K562 (cell line): ENCODE data around the gene CHN2. TPM values are rescaled to one million over a fixed set of nuclear protein-coding genes. Genes with fewer than 3 reads are reported as not detected.

ENCODE experiments used
- BCLAF1 ChIP-seq, 2 experiments: fragments of 450-650 bp in 1 of 2; IDR thresholded peaks; 2 replicates each; pipeline ENCODE4 v1.6.1; 2011 to 2017; ENCODE audit warnings: low read depth in 2 of 2, antibody characterized with exemption in 1 of 2, borderline replicate concordance in 1 of 2, low read length in 1 of 2, mild to moderate bottlenecking in 1 of 2, mixed read lengths in 1 of 2; ENCODE audit not compliant: control insufficient read depth in 1 of 2
- CBFA2T3 ChIP-seq: fragments of 450-650 bp; IDR thresholded peaks from 2 replicates; pipeline ENCODE4 v1.6.1; 2017
- CBX1 ChIP-seq: sonication (generic); IDR thresholded peaks from 2 replicates; pipeline ENCODE4 v1.6.1; 2016; ENCODE audit warnings: antibody characterized with exemption, low read depth, mild to moderate bottlenecking
- CHD2 ChIP-seq: IDR thresholded peaks from 2 replicates; pipeline ENCODE4 v1.6.1; 2011; ENCODE audit warnings: low read depth, low read length
- ELK1 ChIP-seq: sonication (generic); formaldehyde crosslinking; IDR thresholded peaks from 2 replicates; pipeline ENCODE4 v1.8.1; 2022; ENCODE audit warnings: missing genetic modification reagents
- HCFC1 ChIP-seq: IDR thresholded peaks from 2 replicates; pipeline ENCODE4 v1.6.1; 2012; ENCODE audit warnings: low read depth, low read length, improper control_type of control experiment
- HMG20B ChIP-seq: fragments of 250-450 bp; sonication (Bioruptor Pico); IDR thresholded peaks from 2 replicates; pipeline ENCODE4 v1.5.0; 2021; ENCODE audit warnings: mild to moderate bottlenecking
- KLF16 ChIP-seq: IDR thresholded peaks from 2 replicates; pipeline ENCODE4 v1.6.1; 2016; ENCODE audit warnings: antibody characterized with exemption
- MAFG ChIP-seq: fragments of 450-650 bp; conservative IDR thresholded peaks from 2 replicates; pipeline ENCODE4 v1.6.1; 2016; ENCODE audit warnings: missing genetic modification characterization, missing compliant biosample characterization
- NFE2 ChIP-seq: IDR thresholded peaks from 2 replicates; pipeline ENCODE4 v1.6.1; 2014; ENCODE audit warnings: antibody characterized with exemption, low read depth
- POLR3G ChIP-seq: IDR thresholded peaks from 2 replicates; pipeline ENCODE4 v1.6.1; 2011; ENCODE audit not compliant: insufficient read length, insufficient replicate concordance; ENCODE audit errors: extremely low read depth
- RBM14 ChIP-seq: fragments of 200-400 bp; formaldehyde crosslinking; IDR thresholded peaks from 2 replicates; pipeline ENCODE4 v1.6.1; 2018; ENCODE audit warnings: low read depth, mild to moderate bottlenecking, low read length, moderate library complexity, borderline replicate concordance; ENCODE audit not compliant: insufficient read depth
- SRSF7 ChIP-seq: fragments of 200-400 bp; formaldehyde crosslinking; optimal IDR thresholded peaks from 2 replicates; pipeline ENCODE3; 2017; ENCODE audit warnings: mild to moderate bottlenecking, low read depth, low read length
- polyA plus RNA-seq, 8 experiments: library from polyadenylated mRNA; depleted of rRNA in 4 of 8; stranded (reverse) in 5 of 8; unstranded in 3 of 8; fragments of >200 nt; fragmentation: Nextera tagmentation in 2 of 8; fragmentation: Illumina TruSeq in 1 of 8; extraction: Ambion mirVana in 2 of 8; extraction: Trizol in 1 of 8; gene quantifications; 2 replicates each; pipeline versions ENCODE4 v1.2.1 to v1.2.3, GENCODE V29; 2011 to 2014; ENCODE audit warnings: inconsistent platforms in 1 of 8, missing spikeins in 1 of 8
- total RNA-seq, 7 experiments: library from RNA; depleted of rRNA in 6 of 7; stranded (reverse); fragments of >200 nt in 6 of 7; fragmentation: Illumina TruSeq in 2 of 7; extraction: Trizol in 2 of 7; gene quantifications; 2 replicates each; pipeline versions ENCODE4 v1.2.1 to v1.2.3, GENCODE V29; 2011 to 2021; ENCODE audit warnings: low replicate concordance in 1 of 7

Gene CHN2
- total and polyA plus RNA-seq, 9 of the 15 experiments (the other 6 are each of a cell fraction or from before 2014, with no cell fraction given) = 0.12 to 2.1 (median 0.31) TPM; not detected in 1

- TF ChIP-seq BCLAF1 (IDR thresholded peaks at IDR 0.05; ENCODE audit: borderline replicate concordance in 1 of 2, control insufficient read depth in 1 of 2, low read depth in 2 of 2, low read length in 1 of 2) = no peak
- no peak for TF ChIP-seq CBFA2T3
- no peak for TF ChIP-seq HMG20B (CRISPR knock-in tag)
- TF ChIP-seq SRSF7 = no peak
- TF ChIP-seq KLF16 = no peak
- 0 out of 2 replicates have a peak, but pooled peaks have one; percentile 22 for TF ChIP-seq CHD2
- no peak for TF ChIP-seq ELK1 (CRISPR knock-in tag)
- no peak for TF ChIP-seq POLR3G
- TF ChIP-seq HCFC1 = no peak
- TF ChIP-seq NFE2 = 0 out of 2 replicates have a peak, but pooled peaks have one; percentile 37
- TF ChIP-seq CBX1 = no peak
- TF ChIP-seq RBM14 = no peak
- 0 out of 2 replicates have a peak, but pooled peaks have one; percentile 12 for TF ChIP-seq MAFG (tag)
Observed at GRCh38 chr7:29170781-29171180, 23.8 kb upstream of the CHN2 start (continued).
